Eye (tissue), 1 donor: ENCODE data around the gene COL16A1.
A peak's percentile ranks its signal among the peaks of the same experiment; 100 is the strongest.

Experiments
- DNase-seq: peaks from one replicate; pipeline ENCODE4 v3.0.0-alpha.2; 2015

COL16A1 gene

DNA sequence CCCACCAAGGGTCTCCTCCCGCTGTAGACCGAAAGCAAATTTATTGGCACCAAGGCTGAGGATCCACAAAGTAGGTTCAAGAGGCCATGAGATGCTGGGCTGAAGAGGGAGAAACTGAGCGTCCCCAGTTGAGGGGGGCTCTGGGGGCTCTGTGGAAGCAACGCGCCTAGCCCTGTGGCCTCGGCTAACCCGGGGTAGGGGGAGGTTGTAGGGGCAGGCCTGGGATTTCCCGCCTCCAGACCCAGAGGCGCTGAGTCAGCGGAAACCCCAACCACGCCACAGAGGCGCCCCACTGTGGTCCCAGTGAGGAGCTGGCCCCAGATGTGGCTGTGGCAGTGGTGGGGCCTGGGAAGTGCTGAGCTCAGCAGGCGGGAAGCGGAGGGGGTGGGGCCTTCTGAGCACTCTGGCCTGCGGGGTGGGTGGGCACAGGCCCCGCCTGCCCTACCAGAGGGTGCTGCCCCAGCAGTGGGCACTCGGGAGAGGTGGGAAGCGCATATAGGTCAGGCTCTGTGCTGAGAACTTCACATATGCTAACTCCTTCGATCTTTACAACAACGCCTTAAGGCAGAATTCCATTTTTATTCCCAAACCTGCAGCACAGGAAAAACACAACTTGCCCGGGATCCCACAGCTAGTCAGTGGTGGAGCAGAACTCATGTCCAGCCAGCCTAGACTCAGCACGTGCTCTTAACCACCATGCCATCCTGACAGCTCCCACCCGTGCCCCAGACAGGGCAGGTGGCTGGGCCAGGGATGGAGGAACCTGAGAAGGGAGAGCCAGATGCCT lies 1.5 kb upstream of the COL16A1 start:
- DNase-seq, result peak; percentile 70

DNA sequence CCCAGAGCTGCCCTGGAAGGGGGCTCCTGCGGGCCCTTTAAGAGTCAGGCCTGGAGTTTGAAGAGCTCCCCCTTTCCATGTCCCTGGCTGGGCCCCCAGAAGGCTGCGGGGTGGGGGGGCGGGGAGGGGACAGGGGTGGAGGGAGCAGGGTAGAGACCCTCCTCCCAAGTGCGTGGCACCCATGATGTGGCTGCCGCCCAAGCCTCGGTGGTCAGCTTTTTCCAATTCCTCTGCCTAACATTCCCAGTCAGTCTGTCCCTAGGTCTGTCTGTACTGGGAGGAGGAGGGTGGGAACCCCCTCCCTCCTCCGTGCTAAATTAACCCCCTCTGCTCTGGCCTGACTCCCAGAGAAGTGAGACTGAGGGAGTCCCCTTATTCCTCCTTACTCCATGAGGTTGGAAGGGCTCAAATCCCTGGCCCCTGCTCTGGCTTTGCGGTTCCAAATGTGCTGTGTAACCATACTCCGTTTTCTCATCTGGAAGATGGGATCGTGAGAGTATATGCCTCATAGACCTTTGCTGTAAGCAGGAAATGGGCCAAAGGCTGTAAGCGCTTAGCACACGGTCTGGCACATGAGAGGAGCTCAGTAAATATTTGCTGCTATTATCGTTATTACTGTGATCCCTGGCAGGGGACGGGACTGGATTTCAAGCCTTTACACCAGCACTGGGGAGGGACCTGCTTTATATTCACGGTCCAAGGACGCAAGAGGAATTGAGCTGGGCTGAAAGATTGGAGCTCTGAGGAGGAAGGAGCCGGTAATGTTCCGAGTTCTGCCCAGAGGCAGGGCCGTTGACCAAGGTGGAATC lies 658 bp upstream of the COL16A1 start:
- peak; percentile 59 for DNase-seq

DNA sequence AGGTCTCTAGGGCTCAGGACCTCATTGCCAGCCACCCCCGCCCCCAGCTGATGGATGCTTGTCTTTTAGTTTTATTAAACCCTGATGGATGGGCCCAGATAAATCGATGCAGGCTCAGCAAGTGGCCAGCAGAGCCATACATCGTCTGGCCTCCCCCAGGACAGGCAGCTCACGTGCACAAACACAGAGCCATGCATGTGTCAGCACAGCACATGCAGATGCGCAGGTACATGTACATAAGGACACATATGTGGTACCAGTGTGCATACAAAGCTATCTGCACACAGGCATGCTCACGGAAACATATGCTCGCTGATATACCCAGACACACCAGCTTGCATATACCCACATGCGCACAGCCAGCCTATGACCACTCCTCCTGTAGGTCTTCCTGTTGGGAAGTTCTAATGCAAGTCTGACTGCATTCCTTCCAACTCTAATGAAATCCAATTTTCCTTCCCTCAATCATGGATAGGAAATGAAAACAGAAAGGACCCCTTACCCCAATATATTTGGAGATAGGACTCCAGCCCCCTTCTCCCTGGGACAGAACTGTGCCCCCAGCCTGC lies 897 bp downstream of the COL16A1 start:
- DNase-seq, result no peak

DNA sequence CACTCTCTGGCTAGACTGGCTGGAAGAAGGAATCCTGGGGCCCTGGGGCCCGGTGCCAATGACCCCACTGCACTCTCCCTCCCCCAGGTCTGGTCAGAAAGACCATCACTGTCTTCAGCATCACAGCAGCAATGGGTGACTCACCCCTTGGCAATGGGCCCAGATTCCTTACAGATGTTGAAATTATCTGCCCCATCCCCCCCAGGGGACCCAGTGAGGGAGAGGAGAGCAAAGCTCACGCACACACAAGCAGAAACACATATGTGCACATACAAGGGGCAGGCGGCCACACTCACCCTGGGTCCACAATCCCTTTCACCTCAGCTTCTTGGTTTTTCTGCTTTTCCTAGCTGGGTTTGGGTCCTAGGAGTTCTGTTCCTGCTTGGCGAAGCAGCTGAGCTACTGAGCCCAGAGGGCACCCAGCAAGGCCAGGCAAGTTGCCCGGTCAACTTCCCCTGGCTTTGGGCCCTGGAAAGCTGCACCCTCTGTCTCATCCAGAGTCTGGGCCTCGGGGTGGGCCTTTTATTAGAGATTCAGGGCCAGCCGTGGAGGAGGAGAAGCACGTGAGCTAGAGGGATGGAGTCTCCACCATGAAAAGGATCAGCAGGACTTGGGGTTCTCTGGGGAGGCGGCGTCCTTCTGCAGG lies 2.6 kb downstream of the COL16A1 start:
- DNase-seq, result peak; percentile 82

DNA sequence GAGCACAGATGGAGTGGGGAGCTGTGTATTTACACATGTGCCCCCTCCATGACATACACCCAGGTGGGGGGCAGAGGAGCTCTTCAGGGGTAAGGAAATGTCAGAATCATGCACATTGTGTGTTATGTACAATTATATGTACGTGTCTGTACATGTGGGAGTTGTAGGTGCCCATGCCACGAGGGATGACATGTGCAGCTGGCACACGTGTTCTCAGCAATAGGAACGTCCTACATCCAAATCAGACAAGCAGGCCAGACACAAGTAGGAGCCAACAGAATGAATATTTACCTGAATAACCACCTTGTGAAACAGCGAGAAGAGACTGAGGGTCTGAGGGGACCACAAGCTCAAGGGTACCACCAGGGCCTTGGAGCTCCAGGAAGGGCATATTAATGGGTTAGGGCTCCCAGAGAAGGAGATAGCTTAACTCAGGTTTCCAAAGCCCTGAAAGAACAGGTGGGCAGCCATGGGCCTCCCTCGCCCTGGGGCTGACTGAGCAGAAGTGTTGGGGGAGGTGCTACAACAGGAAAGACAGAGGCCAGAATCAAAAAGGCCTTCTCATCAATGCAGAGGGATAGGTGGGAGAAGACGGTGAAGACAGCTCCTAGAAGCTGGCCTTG lies 3.2 kb downstream of the COL16A1 start:
- no peak for DNase-seq

DNA sequence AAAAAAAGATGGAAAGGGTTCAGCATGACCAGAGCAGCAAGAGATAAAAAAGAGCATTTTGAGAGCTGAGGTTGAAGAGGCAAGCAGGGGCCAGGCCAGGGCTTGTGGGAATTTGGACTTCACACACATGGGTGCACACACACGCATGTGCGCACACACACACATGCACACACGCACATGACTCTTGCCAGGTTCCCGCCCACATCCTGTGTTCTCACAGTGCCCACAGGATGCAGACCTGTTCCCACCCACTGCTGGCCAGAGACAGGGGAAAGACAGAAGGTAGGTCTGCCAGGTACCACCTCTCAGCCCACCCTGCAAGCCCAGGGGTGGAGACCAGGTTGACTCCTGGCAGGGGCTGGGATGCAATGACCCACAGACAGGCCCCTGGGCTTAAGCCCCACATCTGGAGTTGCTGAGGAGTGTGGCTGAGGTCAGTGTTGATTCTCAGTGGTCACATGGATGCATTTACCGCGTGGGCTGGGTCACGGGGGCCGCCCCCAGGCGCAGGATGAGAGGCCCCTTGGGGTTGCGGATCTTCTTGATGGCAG lies 4.4 kb downstream of the COL16A1 start:
- DNase-seq, result peak; percentile 52

DNA sequence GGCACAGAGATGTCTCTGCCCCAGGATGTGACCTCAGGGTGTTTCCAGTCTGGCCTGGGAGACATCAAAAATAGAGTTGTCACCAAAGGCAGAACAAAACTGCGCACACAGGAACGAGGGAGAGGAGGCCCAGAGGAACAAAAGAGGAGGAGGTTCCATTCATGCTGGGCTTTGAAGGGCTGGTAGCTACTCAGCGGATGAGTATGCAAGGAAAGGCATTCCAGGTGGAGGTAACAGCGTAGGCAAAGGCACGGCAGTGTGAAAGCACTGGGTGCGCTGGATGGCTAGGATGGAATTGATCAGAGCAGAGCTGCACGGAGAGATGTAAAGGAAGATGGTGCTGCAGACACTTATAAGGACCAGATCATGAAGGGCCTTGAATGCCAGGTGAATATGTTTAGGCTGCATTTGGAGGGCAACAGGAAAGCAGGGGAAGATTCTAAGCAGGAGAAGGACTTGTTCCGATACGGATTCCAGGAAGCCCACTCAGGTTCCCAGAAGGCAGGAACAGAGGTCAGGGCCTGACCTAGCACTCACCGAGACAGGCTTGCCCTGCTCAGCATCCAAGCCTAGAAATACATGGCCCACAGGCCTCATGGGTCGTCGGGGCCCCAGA lies 6.3 kb downstream of the COL16A1 start:
- no peak for DNase-seq

DNA sequence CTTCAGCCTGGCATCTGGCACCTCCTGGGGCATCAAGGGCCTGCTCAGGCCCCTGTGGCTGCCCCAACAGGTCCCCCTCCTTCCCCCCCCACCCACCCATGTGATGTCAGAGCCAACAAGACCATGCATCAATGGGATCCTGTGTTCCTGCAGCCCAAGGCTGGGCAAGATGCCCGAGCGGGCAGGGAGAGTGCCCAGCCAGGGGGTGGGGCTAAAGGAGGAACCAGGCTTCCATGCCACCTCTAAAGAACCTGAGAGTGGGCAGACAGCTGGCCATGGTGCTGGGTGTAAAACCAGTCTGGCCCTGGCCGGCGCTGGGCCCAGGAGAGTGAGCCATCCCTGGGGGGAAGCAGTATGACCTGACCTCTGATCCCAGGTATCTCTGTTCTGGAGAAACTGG lies 7.6 kb downstream of the COL16A1 start:
- no peak for DNase-seq

DNA sequence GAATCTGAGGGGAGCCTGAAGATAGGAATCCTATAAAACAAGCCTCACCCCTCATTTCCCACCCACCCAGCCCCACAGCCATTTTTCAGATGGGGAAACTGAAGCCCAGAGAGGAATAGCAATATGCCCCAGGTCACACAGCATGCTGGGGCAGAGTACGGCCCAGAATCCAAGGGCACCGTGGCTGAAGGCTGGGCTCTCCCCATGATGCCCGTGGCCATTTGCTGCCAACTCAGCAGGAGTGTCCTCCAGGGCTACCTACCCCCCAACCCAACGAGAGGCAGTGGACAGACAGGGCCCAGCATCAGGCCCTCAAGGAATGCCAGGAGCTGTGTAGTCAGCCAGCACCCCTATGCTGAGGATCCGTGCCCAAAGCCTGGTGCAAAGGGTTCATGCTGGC lies 8.5 kb downstream of the COL16A1 start:
- no peak for DNase-seq

DNA sequence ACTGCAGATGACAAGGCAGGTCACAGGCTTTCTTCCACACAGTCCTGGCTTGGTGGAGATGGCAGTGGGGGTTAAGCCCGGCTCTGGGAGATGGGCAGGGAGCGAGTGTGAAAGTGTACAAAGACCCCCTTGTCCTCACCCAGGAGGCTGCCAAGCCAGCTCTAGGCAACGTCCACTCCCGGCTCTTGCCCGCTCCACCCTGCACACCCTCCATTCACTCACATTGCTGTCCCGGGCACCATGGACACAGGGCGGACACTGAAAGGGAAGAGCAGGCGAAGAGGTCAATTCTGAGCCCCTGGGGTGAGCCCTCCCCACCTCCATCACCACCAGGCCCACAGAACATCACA lies 8.9 kb downstream of the COL16A1 start:
- no peak for DNase-seq

DNA sequence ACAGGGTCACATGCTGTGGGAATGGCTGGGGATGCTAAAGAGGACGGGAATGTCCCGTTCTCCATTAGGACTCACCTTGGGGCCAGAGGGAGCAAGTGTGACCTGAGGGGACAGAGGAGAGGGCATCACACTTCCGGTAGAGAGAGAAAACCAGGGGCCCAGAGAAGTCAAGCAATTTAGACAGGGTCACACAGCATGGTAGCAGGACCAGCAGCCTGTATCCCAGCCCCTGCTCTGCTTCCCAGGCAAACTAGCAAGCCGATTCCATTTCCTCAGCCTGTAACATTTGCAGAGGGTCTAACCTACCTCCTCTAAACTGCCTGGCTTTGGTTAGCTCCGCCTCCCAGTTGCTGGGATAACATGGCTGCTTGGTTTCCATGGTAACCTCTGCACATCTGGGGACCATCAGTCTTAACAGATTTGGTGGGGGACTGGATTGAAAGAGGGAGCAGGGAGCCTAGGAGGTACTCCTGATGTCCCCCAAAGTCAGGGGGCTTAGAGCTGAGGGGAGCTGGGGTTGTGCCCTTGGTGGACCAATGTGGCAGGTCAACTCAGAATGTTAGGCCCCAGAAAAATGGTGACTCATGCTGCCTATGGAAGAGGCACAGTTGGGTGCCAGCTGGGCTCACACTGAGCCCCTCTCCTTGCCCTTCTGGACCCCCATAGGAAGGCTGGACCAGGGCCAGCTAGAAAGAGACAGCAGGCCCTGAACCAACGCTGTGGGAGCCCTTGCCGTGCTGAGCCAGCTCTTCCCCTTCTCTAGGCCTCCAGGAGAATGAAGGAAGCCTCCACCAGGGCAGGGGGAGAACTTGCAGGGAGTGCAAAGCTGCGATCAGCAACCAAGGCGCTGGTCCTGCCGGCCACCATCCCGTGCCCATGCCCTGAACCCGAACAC lies 9.5 kb downstream of the COL16A1 start:
- peak; percentile 61 for DNase-seq

DNA sequence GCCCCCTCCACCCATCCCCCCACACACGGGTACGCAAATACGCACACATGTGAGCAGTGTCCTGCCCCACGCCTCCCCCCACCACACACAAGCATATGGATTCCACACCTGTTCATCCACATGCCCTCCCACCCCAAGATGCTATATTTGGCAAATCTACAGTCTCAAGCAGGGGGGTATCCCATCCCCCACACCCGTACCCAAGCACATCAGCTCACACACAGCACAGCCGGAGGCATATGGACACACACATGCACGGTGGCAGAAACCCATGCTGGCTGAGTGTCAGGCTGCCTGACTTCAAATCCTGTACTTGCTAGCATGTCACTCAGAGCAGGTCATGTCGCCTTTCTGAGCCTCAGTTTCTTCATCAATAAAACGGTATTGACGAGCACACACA lies 10.6 kb downstream of the COL16A1 start:
- no peak for DNase-seq

DNA sequence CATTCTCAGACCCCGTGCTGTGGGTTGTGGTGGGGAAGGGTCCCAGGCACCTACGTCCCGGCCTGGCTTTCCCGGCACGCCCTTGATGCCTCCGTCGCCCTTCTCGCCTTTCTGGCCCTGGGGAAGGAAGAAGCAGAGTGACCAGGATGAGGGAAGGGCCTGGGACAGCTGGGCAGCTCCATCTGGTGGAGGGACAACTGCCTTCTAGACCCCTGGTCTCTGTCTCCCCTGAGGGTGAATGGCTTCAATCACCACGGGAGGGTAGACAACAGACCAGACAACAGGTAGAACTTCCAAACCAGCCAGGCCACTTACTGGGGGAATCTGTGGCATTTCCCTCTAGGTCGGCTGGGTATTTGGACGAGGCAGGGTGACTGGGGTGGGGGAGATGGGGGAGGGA lies 11.9 kb downstream of the COL16A1 start:
- DNase-seq, result no peak

DNA sequence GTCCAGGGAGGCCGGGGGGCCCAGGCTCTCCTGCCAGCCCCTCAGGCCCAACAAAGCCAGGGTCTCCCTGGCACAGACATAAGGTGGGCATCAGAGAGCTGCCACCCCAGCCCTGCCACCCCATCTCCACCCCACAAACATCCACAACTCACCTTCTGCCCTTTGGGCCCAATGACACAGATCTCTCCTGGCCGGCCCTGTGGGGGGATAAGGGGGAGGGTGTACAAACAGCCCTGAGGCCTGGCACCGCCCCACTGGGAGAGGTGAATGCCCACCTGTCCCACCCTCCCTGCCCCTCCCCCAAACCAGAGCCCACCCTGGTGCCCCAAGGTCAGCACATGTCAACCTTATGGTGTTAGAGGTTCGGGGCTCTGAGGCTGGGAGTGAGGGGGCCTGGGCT lies 12.4 kb downstream of the COL16A1 start:
- DNase-seq, result no peak

DNA sequence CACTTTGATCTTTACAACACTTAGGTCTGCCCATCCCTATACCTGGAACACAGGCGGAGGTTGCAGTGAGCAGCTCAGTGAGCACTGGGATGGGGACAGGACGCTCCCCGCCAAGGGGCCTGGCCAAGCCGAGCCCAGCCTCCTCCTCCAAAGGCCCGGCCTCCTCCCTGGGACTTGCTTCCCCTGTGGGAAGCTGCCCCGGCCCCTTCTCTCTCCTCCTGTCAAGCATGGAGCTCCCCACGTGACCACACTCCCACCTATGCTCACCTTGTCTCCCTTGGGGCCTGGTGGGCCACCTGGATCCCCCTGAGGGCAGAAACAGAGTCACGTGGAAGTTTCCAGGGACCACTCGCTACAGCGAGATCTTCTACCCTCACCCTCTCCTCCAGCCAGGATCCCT lies 12.9 kb downstream of the COL16A1 start:
- no peak for DNase-seq

DNA sequence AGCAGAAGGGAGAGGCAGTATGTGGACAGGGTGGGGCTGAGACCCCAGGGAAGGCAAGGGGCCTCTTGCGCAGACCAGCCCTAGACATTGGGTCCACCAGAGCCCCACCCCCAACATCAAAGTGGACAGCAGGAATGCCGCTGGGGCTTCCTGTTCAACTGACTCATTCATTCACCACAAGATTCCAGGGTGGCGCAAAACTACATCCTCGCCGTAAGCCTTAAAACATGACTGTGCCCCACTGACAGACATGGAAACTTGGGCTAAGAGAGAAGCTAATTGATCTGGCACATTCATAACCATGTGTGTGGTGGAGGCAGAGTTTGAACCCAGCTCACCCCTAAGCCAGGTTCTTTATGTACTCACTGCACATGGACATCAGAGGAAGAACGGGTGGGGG lies 14.0 kb downstream of the COL16A1 start:
- DNase-seq, result no peak

DNA sequence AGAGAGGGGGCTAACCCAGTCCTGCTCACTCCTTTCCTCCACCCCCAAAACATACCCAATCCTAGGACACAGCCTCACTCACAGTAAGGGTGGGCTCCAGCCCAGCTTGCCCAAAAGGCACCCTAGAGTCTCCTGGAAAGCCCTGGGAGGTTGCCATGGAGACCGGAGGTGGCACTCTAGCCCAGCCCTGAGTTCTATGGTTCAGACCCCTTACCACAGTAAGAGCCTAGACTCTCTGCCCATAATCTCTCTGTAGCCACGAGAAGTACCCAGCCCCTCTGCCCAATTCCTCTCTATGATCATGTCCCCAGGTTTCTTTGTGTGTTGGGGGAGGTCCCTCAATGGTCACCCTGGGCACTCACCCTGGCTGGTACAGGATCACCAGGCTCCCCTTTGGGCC lies 14.4 kb downstream of the COL16A1 start:
- no peak for DNase-seq

DNA sequence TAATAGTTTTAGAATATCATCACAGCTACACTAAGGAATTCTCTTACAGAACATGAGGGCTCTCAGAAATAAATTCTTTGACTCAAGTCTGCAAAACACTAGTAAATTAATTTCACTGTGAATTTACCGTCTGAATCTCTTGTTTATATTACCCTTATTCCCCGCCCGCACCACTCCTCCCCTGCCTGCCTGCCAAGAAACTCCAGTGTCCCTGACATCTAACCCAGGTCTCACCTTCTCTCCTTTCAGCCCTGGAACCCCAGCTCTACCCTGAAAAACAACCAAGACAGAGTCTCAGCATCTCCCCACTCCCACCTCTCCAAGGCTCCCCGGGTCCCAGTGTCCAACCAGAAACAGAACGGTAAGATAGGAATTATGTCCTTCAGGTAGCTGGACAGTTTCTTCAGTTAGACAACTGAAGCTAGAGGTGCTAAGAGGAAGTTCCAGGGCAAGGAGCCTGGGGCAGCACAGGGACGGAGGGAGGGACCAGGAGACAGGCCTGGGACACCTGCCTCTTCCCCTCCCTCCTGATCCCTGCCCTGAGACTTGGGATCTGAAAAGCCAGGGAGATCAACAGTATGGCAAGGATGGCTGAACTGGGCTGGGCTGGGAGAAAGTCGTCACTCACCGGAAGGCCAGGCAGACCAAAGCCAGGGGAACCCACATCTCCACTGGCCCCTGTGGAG lies 15.4 kb downstream of the COL16A1 start:
- DNase-seq, result no peak

DNA sequence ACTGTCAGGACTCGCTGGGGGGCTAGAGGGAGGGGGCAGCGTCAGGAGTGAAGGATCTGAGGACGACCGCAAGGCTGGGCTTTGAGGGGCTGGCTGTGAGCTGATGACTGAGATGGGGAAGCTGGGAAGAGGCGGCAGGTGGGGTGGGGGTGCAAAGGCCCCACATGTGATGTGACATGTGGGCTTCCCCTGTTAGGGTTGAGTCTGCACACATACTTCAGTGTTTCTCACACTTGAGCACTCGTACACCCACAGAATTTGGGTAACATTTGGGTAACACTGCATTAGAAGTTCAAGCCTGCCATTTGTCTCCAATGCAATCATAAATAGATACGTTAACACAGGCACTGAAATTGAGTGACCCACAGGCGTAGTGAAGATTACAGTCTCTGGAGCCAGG lies 16.2 kb downstream of the COL16A1 start:
- no peak for DNase-seq

DNA sequence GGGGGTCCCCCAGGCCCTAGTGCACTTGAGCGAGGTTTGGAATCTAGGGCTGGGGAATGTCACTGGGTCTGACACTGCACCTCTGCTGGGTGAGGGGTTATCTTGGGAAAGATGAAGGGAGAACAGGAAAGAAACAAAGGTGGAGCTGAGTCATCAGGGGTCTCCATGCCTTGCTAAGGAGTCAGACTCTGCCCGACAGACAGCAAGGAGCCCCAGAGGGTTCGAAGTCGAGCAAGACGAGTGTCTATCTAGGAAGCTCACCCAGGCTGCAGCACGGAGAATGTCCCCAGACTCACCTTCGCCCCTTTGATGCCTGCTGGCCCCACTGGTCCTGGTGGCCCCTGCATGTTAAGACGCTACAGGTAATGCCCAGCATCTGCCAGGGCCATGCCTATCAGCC lies 18.0 kb downstream of the COL16A1 start:
- no peak for DNase-seq

DNA sequence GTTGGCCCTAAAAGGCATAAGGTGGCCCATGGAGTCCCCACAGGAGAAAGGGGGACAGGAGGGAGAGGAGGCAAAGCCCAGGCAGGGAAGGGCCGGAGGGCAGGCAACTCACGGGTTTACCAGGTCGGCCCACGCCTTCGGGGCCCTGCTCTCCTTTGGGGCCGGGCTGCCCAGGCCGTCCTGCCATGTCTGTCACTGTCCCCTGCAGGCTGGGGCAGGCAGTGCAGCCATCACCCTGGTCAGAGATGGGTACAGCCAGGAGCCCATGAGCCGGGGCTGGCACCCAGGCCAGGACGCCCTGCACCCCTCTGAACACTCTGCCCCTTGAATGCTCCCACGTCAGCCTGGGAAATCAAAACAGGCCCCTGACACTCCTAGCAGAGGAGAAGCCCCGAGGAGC lies 19.8 kb downstream of the COL16A1 start:
- no peak for DNase-seq
